ENCODE results near the gene TMEM182. TPM values are rescaled to one million over a fixed set of nuclear protein-coding genes. Genes with fewer than 3 reads are reported as not detected.

The TMEM182 gene
- total RNA-seq, 2 donors from 2014 or later = 4.2 to 5.6 TPM

DNA sequence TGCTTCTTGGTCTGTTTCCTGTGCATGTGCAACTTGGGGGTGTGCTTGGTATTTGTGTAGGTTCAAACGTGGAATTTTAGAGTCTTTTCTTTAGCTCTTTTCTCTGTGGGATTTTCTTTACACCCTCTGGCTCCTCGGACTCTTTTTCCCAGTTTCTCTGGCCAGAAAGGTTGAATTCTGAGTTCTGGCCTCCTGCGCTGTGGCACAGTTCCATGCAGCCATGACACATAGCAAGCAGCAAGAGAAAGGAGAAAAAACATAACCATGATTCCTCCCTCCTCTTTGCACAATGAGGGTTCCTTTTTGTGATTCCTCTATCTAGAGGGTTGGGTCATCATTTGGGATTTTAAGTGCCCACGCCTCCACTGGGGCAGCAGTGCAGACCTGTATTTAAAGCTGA, 33.8 kb downstream of the TMEM182 start:
- no peak overlapping the region for H3K4me3 Mint-ChIP-seq
- Histone ChIP-seq H3K36me3 (ENCODE audit: control insufficient read depth, insufficient read depth, low read length) (peaks cover 15% of the 10 kb centered on the region), H3K4me1 (ENCODE audit: control insufficient read depth, insufficient read depth, low read length) (no peaks in the 10 kb centered on the region), H3K4me3 (ENCODE audit: low read length) (no peak overlapping the region), H3K9me3 (ENCODE audit: control insufficient read depth, low read length) (peaks cover 18% of the 10 kb centered on the region), H3K9ac (ENCODE audit: extremely low read depth, low read length, poor library complexity, severe bottlenecking) (no peak overlapping the region), H3K27me3 (ENCODE audit: control insufficient read depth, insufficient read depth, low read length, poor library complexity, severe bottlenecking) (no peaks in the 10 kb centered on the region), H3K27ac (ENCODE audit: low read depth, low read length) (no peak overlapping the region)
- H3K27ac Mint-ChIP-seq = no peak overlapping the region
- 93 to 94% methylated on average over 2 to 4 of the region's 4 CpGs for WGBS, 2 experiments (ENCODE audit: insufficient coverage in 1 of 2, insufficient read length in 1 of 2)
- TF ChIP-seq, protein P1, sequence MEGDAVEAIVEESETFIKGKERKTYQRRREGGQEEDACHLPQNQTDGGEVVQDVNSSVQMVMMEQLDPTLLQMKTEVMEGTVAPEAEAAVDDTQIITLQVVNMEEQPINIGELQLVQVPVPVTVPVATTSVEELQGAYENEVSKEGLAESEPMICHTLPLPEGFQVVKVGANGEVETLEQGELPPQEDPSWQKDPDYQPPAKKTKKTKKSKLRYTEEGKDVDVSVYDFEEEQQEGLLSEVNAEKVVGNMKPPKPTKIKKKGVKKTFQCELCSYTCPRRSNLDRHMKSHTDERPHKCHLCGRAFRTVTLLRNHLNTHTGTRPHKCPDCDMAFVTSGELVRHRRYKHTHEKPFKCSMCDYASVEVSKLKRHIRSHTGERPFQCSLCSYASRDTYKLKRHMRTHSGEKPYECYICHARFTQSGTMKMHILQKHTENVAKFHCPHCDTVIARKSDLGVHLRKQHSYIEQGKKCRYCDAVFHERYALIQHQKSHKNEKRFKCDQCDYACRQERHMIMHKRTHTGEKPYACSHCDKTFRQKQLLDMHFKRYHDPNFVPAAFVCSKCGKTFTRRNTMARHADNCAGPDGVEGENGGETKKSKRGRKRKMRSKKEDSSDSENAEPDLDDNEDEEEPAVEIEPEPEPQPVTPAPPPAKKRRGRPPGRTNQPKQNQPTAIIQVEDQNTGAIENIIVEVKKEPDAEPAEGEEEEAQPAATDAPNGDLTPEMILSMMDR (conservative IDR thresholded peaks at IDR 0.05) = no peak
- H3K27me3 Mint-ChIP-seq (ENCODE audit: insufficient read depth) = no peaks in the 10 kb centered on the region
- no peak for DNase-seq
- peaks cover 5% of the 10 kb centered on the region for H3K4me1 Mint-ChIP-seq
- peaks cover 17% of the 10 kb centered on the region for H3K9me3 Mint-ChIP-seq
- H3K36me3 Mint-ChIP-seq (ENCODE audit: low read depth) = peaks cover 30% of the 10 kb centered on the region

GRCh38 chr2:102796337-102796736, 34.5 kb downstream of the TMEM182 start:
- Histone ChIP-seq H3K36me3 (ENCODE audit: control insufficient read depth, insufficient read depth, low read length) (peaks cover 15% of the 10 kb centered on the region), H3K4me1 (ENCODE audit: control insufficient read depth, insufficient read depth, low read length) (no peaks in the 10 kb centered on the region), H3K4me3 (ENCODE audit: low read length) (no peak overlapping the region), H3K9ac (ENCODE audit: extremely low read depth, low read length, poor library complexity, severe bottlenecking) (no peak overlapping the region), H3K27me3 (ENCODE audit: control insufficient read depth, insufficient read depth, low read length, poor library complexity, severe bottlenecking) (no peaks in the 10 kb centered on the region), H3K9me3 (ENCODE audit: control insufficient read depth, low read length) (peaks cover 25% of the 10 kb centered on the region), H3K27ac (ENCODE audit: low read depth, low read length) (no peak overlapping the region)
- no peak for DNase-seq
- Mint-ChIP-seq H3K27me3 (ENCODE audit: insufficient read depth) (no peaks in the 10 kb centered on the region), H3K4me3 (no peak overlapping the region), H3K36me3 (ENCODE audit: low read depth) (peaks cover 36% of the 10 kb centered on the region), H3K4me1 (peaks cover 5% of the 10 kb centered on the region), H3K27ac (no peak overlapping the region), H3K9me3 (peaks cover 24% of the 10 kb centered on the region)
- WGBS, 2 experiments (ENCODE audit: insufficient coverage in 1 of 2, insufficient read length in 1 of 2) = 82 to 97% methylated on average over 2 of the region's 2 CpGs
- TF ChIP-seq, protein P1 (conservative IDR thresholded peaks at IDR 0.05) = no peak

DNA sequence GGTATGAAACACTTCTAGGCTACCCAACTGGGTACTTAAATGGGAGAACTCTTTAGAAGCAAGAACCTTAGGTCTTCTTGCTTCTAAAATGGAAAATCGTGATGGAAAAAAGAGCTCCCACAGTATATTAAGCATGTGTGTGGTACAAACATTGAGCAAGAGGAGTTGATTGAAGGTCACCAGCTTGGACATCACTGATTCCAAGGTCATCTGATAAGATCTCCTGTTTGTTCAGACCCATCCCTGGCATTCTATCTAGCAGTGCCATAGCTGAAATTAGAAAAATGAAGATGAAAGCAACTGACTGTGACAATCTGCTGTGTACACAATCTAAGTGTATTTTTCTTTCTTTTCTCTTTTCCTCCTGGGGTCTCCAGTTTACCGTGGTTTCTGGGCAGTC, 35.7 kb downstream of the TMEM182 start:
- Histone ChIP-seq H3K4me3 (ENCODE audit: low read length) (no peak overlapping the region), H3K9ac (ENCODE audit: extremely low read depth, low read length, poor library complexity, severe bottlenecking) (no peak overlapping the region), H3K4me1 (ENCODE audit: control insufficient read depth, insufficient read depth, low read length) (no peaks in the 10 kb centered on the region), H3K36me3 (ENCODE audit: control insufficient read depth, insufficient read depth, low read length) (peaks cover 20% of the 10 kb centered on the region), H3K9me3 (ENCODE audit: control insufficient read depth, low read length) (peaks cover 36% of the 10 kb centered on the region), H3K27me3 (ENCODE audit: control insufficient read depth, insufficient read depth, low read length, poor library complexity, severe bottlenecking) (no peaks in the 10 kb centered on the region), H3K27ac (ENCODE audit: low read depth, low read length) (no peak overlapping the region)
- Mint-ChIP-seq H3K4me1 (peaks cover 5% of the 10 kb centered on the region), H3K9me3 (peaks cover 36% of the 10 kb centered on the region), H3K36me3 (ENCODE audit: low read depth) (peaks cover 47% of the 10 kb centered on the region), H3K4me3 (no peak overlapping the region), H3K27ac (no peak overlapping the region), H3K27me3 (ENCODE audit: insufficient read depth) (no peaks in the 10 kb centered on the region)
- TF ChIP-seq, protein P1 (conservative IDR thresholded peaks at IDR 0.05) = no peak
- no peak for DNase-seq
- WGBS, 2 experiments (ENCODE audit: insufficient coverage in 1 of 2, insufficient read length in 1 of 2) = 100% methylated on average over 1 to 2 of the region's 2 CpGs
